NCI-H1930 (cell line): Measurements from ENCODE around the gene CCL5.

ENCODE experiments used
- DNase-seq, 2 experiments: peaks; one replicate each; lab custom pipeline; 2025; lab: John Stamatoyannopoulos, UW

Gene CCL5

DNA sequence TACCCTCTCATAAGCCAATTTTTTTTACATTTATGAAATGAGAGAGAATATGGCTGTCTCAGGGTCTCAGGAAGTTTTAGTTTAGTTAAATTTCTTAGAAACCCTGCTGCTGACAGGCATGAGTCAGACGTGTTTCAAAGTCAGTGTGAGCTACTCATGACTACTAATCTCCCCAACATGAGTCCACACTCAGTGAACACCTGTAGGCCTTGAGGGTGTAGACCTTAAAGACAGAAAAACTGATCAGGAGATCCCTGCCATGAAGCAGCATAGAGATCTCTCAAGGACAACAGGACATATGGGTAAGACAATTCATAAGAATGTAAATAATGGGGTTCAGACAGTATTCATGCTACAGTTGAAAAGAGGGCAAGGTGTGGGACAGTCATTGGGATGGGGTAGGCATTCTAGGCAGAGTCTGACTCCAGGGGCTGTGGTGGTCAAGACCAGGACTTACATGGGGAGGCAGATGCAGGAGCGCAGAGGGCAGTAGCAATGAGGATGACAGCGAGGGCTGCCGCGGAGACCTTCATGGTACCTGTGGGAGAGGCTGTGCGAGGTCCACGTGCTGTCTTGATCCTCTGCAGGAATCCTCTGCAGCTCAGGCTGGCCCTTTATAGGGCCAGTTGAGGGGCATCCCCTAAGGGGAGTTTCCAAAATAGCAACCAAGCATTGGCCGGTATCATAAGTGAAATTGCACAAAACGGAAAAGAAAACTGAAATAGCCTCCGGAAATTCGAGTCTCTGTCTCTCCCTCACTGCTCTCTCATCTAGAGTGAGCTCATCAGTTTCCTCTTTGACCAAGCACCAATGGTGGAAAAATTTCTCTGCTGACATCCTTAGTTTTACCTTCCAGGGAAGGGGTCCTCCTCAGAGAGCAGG lies at the start of gene CCL5:
CCL5 (minus strand) TSS at position 588 of the 882 bp plus-strand sequence.
- no peak for DNase-seq

DNA sequence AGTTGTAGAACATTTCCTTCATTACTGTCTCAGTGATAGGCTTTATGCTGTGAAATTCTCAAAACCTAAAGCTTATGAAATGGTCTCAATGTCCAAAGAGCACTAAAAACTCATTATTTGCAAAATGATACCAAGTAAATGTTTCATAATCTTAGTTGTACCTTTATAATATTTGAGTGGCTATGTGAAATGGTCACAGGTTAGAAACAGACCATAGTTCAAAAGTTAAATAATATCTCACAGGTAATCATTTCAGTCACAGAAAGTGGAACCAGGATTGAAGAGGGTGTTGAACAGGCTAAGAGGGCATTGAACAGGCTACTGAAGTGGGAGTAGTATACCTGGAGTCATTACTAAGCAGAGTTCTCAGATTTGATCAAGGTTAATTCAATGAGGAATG lies 47.6 kb upstream of the CCL5 start:
- no peak for DNase-seq

DNA sequence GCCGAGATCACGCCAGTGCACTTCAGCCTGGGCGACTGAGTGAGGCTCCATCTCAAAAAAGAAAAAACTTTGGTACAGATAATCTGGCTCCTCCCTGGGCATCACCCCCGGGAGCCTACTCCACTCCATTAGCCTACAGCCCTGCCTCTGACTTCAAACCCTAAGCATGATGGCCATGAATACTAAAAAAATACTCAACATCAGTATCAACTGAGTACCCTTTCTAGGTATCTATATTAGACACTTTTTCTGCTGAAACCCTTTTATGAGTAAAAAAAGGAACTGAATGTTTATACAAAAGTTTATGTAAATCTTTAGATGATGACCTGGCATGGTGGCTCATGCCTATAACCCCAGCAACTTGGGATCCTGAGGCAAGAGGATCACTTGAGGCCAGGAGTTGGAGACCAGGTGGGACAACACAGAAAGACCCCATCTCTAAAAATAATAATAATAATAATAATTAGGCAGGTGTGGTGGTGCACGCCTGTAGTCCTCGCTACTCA lies 43.5 kb upstream of the CCL5 start:
- no peak for DNase-seq

DNA sequence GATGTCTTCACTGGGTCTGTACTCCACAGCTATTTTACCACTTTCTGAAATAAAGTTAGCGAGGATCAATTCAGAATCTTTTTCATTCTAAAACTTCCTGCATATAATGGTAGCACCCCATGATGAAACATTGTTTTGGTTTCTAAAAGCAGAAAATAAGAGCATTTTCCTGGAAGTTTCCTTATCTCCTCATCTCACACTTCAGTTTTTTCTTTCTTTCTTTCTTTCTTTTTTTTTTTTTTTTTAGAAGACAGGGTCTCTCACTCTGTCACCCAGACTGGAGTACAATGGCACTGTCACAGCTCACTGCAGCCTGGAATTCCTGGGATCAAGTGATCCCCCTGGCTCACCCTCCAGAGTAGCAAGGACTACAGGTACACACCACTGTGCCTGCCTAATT lies 40.1 kb upstream of the CCL5 start:
- DNase-seq: no peak

DNA sequence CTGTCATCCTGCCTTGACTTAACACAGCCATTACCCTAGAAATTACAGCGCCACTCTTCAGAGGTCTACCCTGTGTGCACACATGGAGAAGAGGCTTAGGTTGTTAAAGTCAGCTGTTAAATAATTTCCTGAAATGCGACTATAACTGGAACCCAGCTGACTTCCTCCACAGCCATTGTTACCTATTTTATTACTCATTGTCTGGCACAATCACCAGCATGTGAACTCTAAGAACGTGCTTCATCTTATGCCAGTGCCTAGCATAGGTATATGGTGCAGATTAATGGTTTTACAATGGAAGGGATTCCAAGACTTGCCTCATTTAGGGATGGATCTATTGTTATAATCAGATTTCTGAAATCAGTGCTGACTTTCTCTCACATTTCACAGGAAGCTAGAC lies 38.5 kb upstream of the CCL5 start:
- no peak for DNase-seq

DNA sequence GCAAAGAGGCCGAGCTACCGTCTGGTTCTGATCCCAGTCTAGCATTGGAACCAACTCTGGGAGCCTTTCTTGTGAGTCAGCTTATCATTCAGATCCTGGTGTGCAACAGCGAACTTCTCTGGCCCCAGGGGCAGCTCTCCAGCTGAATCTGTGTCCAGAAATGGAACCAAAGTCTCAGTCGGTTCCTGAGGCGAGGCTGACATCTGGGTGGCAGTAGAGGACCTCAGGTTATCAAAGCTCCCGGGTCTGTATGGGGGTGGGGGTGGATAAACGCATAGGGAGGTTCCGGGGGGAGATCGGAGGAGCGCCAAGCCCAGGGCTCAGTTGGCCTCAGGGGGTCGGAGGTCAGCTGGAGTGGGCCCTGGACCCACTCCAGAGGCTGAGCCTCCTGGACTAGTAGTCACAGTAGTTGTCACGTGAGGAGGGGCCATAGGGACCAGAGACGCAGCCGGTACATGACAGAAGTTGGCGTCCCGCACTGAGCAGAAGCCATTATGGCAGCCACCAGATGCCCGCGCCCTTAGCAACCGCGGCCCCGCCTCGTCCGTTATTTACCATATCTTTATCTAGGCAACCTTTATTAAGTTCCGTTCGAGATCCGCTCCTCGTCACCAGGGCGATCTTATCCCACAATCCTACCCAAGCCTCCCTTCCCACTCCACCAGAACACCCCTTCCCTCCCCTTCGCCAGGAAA lies 37.5 kb upstream of the CCL5 start:
- DNase-seq: no peak

DNA sequence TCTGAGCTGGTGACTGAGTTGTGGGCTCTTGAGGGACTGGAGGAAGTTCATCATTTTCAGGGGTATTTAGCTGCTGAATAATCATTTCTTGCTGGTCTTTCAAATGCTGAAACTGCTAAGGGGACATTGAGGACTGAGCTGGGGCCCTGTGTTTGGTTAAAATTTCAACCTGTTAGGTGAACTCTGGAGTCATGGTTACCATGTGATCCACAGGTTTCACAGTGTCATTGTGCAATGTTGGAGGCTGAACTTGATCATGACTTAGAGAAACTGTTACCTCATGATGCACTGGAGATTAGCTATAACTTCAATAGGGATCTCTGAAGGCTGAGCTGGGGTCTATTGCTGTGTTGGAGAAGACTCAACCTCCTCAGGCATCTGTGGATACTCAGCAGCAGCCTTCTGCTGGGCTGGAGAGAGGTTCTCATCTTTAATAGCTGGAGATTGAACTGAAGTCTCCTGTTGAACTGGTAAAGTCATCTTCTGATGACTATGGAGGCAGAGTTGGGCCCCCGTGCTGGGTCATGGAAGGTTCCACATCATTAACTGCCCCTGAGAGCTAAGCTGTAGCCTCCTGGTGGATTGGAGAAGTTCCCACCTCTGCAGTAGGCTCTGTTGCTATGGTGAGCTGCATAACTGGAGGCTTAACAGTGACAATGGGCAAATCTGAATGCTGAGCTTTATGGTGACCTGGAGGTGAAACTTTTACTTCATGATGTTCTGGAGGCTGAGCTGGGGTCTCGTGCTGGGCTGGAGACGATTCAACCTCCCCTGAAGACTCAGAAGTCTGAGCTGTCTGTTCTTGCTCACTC lies 35.2 kb upstream of the CCL5 start:
- no peak for DNase-seq

DNA sequence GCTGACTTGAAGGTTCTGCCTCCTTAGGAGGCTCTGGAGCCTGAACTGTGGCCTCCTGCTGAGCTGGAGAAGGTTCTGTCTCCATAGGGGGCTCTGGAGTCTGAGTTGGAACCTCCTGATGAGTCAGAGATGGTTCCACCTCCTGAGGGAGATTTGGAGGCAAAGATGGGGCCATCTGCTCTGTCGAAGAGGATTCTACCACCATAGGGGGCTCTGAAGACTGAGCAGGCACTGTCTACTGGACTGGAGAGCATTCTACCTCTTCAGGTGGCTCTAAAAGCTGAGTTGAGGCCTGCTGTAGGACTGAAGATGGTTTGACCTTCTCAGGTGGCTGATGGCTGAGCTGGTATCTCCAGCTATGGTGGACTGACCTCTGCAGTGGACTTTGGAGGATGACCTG lies 34.2 kb upstream of the CCL5 start:
- DNase-seq: no peak

DNA sequence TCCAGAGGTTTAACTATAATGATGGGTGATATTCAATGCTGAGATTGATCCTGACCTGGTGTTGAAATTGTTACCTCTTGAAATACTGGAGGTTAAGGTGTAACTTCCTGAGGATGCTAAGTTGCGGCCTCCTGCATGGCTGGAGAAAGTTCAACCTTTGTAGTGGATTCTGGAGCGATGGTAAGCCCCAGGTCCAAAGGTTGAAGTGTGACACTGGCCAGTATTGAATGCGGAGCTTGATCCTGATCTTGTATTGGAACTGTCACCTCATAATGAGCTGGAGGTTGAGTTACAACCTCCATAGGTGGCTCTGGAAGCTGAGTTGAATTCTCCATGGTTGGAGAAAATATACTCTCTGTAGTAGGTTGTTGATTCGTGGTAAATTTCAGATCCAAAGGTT lies 33.4 kb upstream of the CCL5 start:
- no peak for DNase-seq

DNA sequence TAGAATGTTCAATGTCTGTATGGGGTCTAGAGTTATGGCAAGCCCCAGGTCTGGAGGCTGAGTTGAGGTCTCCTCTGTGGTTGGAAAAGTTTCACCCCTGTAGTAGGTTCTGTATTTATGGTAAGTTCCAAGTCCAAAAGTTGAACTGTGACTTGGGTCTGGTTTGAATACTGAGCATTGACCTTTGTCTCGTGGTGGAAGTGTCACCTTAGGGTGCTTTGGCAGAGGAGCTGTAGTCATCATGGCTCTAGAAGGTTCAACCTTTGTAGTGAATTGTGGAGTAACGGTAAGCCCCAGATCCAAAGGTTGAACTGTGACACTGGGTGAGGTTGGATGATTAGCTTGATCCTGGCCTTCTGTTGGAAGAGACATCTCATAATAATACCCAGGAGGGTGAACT lies 32.8 kb upstream of the CCL5 start:
- DNase-seq: no peak

DNA sequence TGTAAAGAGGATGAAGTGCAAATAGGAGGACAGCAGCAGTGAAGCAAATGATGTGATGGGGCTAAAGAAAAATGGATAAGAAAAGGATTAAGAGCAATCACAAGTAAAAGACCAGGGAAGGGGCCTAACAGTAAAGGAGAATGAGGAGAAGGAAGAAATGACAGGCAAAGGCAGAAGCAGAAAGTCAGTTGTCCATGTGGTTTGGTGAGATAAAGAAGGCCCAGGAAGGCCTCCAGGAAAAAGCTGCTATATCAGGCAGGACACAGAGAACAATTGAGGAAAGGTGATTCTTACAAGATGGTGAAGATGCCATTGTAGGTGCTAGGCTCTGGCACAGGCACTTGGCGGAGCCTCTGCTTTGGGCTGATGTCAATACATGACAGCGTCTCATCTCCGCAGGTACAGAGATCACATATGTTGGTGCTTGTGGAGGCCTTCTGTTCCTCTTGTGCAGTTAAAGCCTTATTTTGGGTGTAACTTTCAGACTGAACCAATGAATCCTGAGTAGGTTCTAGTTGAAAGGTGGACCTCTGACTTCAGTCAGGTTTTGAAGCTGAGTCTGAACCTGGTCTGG lies 32.3 kb upstream of the CCL5 start:
- DNase-seq: no peak

DNA sequence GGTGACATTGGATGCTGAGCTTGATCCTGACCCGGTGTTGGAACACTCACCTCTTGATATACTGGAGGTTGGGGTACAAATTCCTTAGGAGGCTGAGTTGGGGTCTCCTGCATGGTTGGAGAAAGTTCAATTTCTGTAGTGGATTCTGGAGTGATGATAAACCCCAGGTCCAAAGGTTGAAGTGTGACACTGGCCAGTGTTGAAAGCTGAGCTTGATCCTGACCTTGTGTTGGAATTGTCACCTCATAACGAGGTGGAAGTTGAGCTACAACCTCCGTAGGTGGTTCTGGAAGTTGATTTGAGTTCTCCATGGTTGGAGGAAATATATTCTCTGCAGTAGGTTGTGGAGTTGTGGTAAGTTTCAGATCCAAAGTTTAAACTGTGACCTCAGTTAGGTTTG lies 29.2 kb upstream of the CCL5 start:
- DNase-seq: no peak

DNA sequence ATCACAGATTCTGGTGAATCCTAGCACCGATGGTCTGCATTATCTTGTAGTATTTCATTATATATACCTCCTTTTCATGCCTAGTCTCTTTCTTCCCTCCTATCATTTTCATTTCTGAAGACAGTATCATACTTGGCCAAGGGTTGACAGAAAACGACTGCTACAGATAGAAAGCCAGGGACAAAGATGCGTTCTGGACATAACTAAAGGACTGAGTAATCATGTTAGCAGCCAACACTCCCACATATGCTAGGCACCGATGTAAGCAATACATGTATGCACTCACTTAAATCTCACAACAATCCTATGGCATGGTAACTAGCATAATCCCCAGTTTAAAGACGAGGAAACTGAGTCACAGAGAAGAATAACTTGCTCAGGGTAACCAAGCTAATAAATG lies 27.5 kb upstream of the CCL5 start:
- DNase-seq: no peak

DNA sequence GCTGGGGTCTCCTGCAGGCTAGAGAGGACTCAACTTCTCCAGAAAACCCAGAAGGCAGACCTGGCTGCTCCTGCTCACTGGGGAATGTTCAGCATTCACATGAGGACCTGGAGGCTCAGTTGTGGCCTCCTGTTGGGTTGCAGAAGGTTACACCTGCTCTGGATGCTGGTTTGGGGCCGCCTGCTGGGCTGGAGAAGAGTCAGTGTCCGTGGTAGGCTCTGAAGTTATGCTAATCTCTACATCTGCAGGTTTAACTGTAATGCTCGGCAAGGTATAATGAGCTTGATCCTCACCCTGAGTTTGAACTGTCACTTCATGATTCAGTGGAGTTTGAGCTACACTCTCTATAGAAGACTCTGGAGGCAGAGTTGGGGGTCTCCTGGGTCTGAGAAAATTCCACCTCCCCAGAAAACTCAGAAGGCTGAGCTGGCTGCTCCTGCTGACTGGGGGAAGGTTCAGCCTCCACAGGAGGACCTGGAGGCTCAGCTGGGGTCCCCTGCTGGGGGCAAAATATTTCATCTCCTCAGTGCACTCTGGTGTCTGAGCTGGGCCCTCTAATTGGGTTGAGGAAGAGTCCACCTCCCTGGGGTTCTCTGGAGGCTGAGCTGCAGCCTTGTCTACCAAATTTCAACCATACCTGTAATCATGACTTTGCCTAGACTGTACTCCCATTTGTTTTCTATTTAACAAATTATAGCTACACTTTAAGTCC lies 26.9 kb upstream of the CCL5 start:
- DNase-seq: no peak

DNA sequence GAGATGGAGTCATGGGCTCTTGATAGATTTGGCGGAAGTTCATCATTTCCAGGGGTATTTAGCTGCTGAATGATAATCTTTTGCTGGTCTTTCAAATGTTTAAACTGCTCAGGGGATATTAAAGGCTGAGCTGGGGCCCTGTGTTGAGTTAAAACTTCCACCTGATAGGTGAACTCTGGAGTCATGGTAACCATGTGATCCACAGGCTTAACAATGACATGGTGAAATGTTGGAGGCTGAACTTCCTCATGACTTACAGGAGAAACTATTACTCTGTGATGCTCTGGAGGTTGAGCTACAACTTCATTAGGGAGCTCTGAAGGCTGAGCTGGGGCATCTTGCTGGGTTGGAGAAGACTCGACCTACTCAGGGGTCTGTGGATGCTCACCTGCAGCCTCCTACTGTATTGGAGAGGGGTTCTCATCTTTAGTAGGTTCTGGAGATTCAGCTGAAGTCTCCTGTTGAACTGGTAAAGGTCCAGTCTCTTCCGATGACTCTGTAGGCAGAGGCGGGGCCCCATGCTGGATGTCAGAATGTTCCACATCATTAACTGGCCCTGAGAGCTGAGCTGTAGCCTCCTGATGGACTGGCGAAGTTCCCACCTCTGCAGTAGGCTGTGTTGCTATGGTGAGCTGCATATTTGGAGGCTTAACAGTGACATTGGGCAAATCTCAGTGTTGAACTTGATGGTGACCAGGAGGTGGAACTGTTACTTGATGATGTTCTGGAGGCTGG lies 26.2 kb upstream of the CCL5 start:
- no peak for DNase-seq

DNA sequence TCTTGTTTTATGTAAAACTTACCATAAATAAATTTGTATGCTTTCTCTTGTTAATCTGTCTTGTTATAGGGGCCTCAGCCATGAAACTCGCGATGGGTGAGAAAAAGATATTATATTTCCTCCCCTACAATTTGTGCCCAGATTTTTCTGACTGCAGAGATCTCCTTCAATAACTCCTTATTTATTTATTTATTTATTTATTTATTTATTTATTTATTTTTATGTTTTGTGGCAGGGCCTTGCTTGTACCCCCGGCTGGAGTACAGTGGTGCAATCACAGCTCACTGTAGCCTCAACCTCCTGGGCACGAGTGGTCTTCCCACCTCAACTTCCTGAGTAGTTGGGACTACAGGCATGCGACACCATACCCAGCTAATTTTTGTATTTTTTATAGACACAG lies 23.3 kb upstream of the CCL5 start:
- no peak for DNase-seq

DNA sequence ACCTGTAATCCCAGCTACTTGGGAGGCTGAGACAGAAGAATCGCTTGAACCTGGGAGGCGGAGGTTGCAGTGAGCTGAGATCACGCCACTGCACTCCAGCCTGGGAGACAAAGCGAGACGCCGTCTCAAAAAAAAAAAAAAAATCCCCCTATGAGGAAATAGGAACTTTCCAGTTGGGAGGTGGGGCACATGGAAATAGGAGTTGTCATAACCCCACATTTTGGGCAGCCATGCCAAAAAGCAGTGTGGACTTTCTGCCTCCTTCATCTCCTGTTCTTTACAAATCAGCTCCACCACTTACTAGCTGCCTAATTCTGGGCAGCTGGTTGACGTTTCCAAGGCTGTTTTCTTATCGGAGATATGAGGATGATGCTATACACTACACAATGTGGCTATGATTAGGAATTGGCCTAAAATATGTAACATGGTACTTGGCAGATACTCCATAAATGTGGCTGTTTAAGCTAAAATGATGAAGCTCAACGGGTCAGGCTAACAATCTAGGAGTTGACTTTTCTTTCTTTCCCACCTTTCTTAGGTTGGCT lies 21.5 kb upstream of the CCL5 start:
- no peak for DNase-seq

DNA sequence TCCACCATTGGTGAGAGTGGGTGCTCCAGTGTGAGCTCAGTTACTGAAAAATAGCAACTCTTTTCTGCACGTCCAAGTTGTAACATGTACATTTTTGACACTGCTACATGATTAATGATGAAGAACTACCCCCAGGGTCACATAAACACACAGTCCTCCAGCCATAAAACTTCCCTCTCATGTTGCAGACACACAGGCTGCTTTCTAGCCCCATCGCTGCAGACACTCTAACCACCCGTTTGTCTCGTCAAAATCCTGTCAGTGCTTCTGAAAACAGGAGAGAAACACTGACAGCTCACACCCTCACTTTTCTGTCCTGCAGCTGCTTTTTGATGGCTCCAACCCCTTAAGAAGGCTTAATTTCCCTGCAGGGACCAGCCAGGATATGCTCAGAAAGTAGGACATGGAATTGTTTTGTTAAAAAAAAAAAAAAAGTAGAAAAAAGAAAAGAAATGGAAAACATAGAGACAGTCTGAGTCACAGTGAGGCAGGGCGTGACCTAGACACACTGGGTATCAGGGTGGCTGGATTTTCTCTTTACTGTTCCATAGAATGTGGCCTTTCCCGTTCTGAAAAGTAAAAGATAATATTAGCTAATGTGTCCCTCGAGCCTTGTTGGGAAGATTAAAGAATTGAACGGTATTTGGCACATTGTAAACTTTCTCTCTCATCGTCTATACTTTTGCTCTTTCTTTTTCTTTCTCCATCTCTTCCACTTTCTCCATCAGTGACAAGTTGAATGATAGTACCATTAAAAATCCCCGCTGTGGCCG lies 20.7 kb upstream of the CCL5 start:
- DNase-seq: no peak

DNA sequence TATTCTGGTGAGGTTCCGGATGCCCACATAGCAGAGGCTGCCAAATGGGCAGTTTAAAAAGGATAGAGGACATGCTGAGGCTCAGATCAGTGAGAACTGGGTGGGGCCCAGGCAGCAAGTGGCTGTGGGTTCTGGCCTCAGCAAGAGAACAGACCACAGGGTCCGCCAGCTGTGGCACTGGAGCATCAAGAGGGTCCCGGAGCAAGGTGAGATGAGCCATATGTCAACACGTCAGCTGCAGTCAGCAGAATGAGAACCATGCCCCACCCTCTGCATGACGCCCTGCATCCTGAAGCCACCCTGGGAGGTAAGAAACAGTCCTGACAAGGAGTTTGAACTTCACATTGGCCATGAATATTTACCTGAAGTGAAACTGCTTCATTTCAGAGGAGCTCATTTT lies 20.1 kb upstream of the CCL5 start:
- no peak for DNase-seq
